ENCODE data around the gene FMNL2.
A peak's percentile ranks its signal among the peaks of the same experiment; 100 is the strongest.
"Not testable (repeated sequence)": the region's sequence is repeated elsewhere in the genome, so short reads cannot be mapped to it uniquely, and the experiment has no call there.

The FMNL2 gene

DNA sequence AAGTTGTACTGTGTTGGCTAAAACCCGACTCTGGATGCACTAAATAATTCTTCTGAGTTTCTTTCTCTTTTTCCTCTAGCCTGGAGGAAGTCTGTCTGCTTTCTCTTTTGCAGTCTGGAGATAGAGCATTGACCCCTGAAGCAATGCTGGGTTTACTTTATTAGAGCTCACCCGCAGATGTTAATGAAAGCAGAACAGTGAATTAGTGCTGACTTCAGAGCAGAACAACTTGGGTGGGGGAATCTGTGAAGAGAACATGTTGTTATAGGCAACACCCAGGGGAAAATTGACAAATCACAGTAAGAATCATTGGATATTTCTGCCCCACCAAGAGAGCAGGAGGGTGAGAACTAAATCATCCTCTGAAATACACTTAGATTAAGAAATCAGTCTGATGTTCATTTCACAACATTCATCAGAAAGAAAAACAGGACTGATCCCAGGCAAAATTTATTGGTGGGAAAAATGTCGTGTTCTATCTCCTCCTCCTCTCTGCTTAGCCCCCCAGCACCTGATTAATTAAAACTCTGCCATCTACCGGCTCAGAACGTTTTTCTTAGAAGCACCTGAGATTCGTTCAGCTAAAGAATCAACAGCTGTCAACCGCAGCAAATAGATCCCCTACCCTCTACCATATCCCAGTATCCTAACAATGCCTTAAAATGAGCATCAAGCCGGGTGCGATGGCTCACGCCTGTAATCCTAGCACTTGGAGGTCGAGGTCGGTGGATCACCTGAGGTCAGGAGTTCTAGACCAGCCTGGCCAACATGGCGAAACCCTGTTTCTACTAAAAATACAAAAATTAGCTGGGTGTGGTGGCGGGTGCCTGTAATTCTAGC is 165.1 kb downstream of the FMNL2 start:
- no peak for DNase-seq

- no peak for DNase-seq
Measured at GRCh38 chr2:152500772-152501171, 165.8 kb downstream of the FMNL2 start.

DNA sequence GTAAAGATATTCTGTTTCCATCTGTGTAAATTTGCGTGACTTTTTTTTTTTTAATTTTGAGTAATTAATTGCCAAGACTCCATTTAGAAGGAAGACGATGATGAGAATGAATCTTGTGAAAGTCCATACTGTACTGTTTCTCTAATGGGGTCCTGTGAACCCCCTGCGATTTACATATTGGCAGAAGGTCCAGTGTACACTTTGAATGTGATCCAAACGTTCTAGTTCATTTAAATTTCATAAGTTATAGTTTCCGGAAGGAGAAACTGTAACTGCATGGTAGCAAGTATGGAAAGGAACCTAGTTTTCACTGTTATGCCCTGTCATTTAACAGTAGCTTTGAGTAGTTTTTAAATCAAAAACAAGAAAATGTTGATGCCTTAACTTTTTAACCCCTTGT is 166.7 kb downstream of the FMNL2 start:
- DNase-seq: no peak

DNA sequence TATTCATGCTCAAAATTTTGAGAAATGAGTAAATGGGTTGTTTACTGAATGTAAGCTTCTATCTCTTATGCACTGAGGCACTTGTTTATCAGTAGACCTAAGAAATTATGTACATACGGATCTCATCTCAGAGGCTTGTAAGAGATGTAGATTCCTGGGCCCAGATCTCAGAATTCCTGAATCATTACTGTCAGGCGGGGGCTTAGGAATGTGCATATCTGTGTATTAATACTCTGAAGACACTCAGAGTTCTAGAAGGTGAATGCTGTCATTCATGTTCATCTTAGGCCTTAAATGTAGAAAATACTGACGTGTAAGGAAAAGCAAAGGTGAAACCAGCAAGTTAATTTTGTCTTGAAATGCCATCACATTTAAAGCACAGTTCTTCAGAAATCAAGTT is 169.6 kb downstream of the FMNL2 start:
- no peak for DNase-seq

GRCh38 chr2:152505495-152505906 is 170.5 kb downstream of the FMNL2 start:
- no peak for DNase-seq

DNA sequence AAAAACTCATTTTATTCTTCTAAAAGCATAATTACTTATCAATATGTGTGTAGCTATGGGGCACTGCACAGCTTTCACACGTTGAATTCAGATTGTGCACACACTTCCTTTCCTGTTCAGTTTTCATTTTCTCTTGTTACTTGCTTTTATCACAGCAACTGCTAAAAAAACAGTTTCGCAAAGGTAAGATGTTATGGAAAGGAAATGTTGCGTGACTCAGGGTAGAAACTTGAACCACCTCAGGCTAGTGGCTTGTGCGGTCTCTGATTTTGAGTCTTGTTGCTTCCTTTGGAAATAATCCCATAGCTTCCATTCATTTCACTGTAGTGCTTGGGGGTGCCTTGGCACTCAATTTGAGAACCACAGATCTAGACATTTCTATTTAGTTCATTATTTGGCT is 171.9 kb downstream of the FMNL2 start:
- no peak for DNase-seq

GRCh38 chr2:152507907-152508306 is 172.9 kb downstream of the FMNL2 start:
- no peak for DNase-seq

GRCh38 chr2:152508446-152508845 is 173.5 kb downstream of the FMNL2 start:
- DNase-seq: no peak

DNA sequence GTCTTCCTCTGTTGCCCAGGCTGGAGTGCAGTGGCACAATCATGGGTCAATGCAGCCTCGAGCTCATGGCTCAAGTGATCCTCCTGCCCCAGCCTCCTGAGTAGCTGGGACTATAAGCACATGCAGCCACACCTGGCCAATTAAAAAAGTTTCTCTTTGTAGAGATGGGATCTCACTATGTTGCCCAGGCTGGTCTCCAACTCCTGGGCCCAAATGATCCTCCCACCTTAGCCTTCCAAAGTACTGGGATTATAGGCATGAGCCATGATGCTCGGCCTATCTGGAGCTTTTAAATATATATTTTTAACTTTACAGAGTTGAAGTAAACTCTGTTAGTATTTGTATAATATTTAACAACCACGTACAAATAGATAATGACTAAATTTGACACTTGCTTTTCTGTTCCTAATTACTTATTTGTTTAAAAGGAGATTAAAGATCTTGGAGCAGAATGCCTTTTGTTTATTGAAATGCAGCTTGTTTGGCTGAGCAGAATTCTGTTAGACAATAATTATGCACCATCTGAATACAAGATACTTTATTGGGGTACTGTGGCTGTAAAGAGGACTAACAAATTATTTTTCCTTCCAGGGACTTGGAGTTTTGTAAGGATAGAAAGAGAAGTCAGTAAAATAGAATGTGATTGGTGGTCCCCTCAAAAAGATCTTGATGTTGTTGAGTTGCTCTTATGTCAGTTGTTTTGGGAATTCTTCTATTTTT is 175.0 kb downstream of the FMNL2 start:
- no peak for DNase-seq

DNA sequence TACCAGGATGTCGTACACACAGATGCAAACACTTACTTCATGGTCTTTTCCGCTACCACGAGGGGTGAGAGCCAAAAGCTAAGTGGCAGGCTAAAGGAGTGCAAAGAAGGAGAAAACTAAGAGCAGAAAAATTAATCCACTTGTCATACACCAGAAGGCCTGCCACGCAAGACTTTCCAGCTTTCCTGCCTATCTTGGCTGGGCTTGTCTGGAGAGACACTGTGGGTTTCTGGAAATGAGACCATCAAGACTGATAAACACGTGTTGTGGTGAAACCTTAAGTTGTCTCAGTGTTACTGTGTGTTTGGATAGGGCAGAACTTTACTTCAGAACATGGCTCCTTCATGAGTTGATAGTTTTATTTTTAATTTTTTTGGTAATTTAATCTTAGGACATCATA is 175.6 kb downstream of the FMNL2 start:
- DNase-seq: no peak

- DNase-seq: no peak
Measured at GRCh38 chr2:152511981-152512380, 177.0 kb downstream of the FMNL2 start.

- DNase-seq: no peak
Measured at GRCh38 chr2:152513029-152513428, 178.1 kb downstream of the FMNL2 start.

DNA sequence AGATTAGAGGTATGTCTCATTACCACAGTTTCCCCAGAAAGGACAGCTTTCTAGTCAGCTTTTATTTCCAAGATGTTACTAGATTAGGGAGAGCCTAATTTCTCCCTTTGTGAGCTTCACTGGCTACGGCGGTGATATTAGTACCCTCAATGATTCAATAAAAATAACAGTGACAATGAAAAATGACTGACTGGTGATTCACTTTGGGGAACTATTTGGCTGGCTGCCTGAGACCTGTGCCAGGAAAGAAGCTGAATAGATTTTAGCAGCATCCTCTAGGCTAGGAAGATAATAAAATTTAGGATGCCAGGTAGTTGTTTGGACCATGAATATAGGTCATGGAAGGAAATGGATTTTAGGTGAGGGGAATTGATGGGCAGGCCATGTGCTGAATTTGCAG is 178.7 kb downstream of the FMNL2 start:
- DNase-seq: no peak

GRCh38 chr2:152518034-152518433 is 183.1 kb downstream of the FMNL2 start:
- DNase-seq: no peak

GRCh38 chr2:152518641-152519580 is 183.9 kb downstream of the FMNL2 start:
- no peak for DNase-seq

- no peak for DNase-seq
Measured at GRCh38 chr2:152519581-152519952, 184.6 kb downstream of the FMNL2 start.

DNA sequence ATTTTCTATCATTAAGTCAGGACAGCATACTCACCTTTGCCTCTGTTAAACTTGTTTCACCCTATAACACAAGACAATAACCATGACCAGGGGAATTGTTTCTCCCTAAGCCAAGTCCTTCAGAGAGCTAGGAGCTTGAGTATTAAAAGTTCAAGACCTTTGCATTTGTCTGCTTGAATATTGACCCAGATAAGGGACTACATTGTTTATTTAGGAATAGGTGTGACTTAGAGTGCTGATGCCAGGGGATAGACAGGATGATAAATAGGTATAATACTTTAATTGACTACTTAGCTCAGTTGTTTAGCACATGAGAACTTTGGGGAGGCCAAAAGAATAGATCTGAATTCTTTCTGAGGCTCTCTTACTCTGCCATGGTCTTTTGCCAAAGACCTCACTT is 185.8 kb downstream of the FMNL2 start:
- no peak for DNase-seq

- not testable (repeated sequence) for DNase-seq
Measured at GRCh38 chr2:152522446-152522845, 187.5 kb downstream of the FMNL2 start.

DNA sequence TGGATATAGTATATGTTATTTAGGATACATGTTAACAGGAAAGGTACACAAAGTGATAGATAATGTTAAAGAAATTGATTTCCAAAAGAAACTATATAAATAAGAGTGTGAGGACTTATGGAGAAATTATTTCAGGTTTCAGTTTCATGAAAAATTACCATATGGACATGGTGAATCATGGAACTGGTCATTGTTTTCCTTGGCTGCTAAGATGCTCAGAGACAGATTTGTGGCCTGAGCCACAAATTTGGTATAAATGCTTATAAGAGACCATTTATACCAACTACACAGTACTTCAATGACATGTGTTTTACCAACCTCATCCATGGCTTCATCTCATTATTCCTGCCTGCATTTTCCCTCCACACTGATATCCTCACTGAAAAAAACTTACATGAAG is 188.1 kb downstream of the FMNL2 start:
- no peak for DNase-seq

DNA sequence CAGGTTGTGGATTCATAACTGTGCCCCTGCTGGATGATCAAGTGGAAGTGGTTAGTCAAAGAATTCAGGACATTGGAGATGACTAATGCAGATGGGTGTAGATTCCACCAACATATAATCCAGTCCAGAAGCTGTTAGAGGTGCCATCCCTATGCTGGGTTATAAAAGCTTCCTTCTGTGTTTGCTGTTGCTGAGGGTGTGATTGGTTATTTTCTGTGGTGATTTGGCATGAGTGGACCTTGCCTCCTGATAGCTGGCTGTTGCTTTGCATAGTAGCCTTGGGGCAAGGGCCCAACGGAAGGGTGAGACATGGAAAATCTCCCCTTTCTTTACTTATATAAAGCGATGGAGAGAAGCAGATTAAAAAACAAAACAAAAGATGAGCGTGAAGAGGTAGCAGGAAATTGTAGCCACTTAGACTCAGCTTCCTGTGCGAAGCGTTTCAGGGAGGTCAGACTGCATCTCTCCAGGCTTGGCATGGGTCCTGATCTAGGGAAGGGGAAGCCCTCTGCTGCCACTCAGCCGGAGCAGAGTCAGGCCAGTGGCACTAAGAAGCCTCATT is 190.4 kb downstream of the FMNL2 start:
- peak; percentile 14 for DNase-seq

GRCh38 chr2:152529420-152530115 is 194.6 kb downstream of the FMNL2 start:
- DNase-seq: no peak

DNA sequence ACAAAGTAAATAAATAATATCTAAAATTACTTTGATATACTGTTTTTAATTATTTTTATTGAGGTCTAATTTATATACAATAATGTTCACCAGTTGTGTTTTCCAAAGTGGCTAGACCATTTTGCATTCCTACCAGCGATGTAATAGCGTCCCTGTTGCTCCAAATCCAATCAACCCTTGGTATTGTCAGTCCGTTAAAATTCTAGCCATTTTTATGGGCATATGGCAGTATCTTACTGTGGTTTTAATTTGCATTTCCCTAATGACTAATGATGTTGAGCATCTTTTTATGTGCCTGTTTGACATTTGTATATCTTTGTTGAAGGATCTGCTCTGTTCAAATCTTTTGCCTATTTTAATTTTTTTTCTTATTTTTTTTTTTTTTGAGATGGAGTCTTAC is 197.3 kb downstream of the FMNL2 start:
- DNase-seq: no peak

All from NCI-H510A treated with DMSO at 0.1 percent for 48 hours (cell line).